ENCODE measurements around the gene FBXW2. TPM values are rescaled to one million over a fixed set of nuclear protein-coding genes. Genes with fewer than 3 reads are reported as not detected.

FBXW2 gene
- total RNA-seq, 1 experiment from 2014 or later = 62.1 TPM

- no peak overlapping the region for H3K4ac ChIP-seq (ENCODE audit: low read depth, low read length)
- no CpG with 5 or more reads among the region's 4 CpGs for WGBS (ENCODE audit: extremely low coverage, insufficient read length, low lambda C conversion rate)
- TF ChIP-seq CTCF (conservative IDR thresholded peaks at IDR 0.05) = no peak
- no peak overlapping the region for H3K9ac ChIP-seq (ENCODE audit: extremely low read depth, insufficient read length, low read length)
- no peaks in the 10 kb centered on the region for H3K36me3 Mint-ChIP-seq (ENCODE audit: insufficient read depth in 1 of 3, low read depth in 3 of 3)
- no peak for DNase-seq
- no peak overlapping the region for H2BK12ac ChIP-seq (ENCODE audit: insufficient read length, low read depth, low read length)
- H2BK15ac ChIP-seq (ENCODE audit: low read depth, low read length) = no peak overlapping the region
- H3K4me1 Mint-ChIP-seq = peaks cover 4 to 8% of the 10 kb centered on the region in 2 experiments; a peak in 3 of 4 replicates
- H4K91ac ChIP-seq (ENCODE audit: insufficient read length, low read depth, low read length) = no peak overlapping the region
- H3K23me2 ChIP-seq (ENCODE audit: insufficient read length, low read depth, low read length, poor library complexity, severe bottlenecking) = no peaks in the 10 kb centered on the region
- H3K79me1 ChIP-seq (ENCODE audit: insufficient read depth, low read depth, low read length, poor library complexity, severe bottlenecking) = no peaks in the 10 kb centered on the region
- H2BK5ac ChIP-seq (ENCODE audit: insufficient read length, low read length) = no peak overlapping the region
- no peaks in the 10 kb centered on the region for H3K9me3 ChIP-seq (ENCODE audit: control insufficient read depth, low read depth, low read length)
- peaks cover 12% of the 10 kb centered on the region; the same call in 1 of the 2 replicates for H3K27me3 Mint-ChIP-seq (ENCODE audit: low read depth)
- H4K8ac ChIP-seq (replicated peaks; ENCODE audit: insufficient read length, low read depth, low read length) = no peak overlapping the region
- H3K4me1 ChIP-seq (ENCODE audit: insufficient read depth, low read length) = no peaks in the 10 kb centered on the region
- H3K14ac ChIP-seq (ENCODE audit: insufficient read depth, low read length) = no peak overlapping the region
- H3K56ac ChIP-seq (ENCODE audit: insufficient read length, low read depth, low read length) = no peak overlapping the region
- no peak overlapping the region for H2AK5ac ChIP-seq (ENCODE audit: insufficient read length, low read length)
- no peak overlapping the region; a peak in 1 of 7 replicates for H3K27ac Mint-ChIP-seq
- no peak overlapping the region for H2BK20ac ChIP-seq (ENCODE audit: low read depth, low read length, poor library complexity, severe bottlenecking)
- H3K18ac ChIP-seq (ENCODE audit: insufficient read length, low read depth, low read length) = no peak overlapping the region
- no peak overlapping the region for H3K4me2 ChIP-seq (ENCODE audit: insufficient read depth, insufficient read length, low read length)
- H3K9me3 Mint-ChIP-seq = no peaks in the 10 kb centered on the region
- no peak overlapping the region for H3K4me3 Mint-ChIP-seq
- no peak overlapping the region for H3K23ac ChIP-seq (ENCODE audit: insufficient read length, low read depth, low read length)
- no peak overlapping the region for H3K27ac ChIP-seq (ENCODE audit: insufficient read length, low read depth, low read length)
- no peak overlapping the region for H2AFZ ChIP-seq (ENCODE audit: low read length)
- H4K20me1 ChIP-seq (ENCODE audit: control insufficient read depth, insufficient read depth, insufficient read length) = no peaks in the 10 kb centered on the region
- no peak overlapping the region for H2BK120ac ChIP-seq (ENCODE audit: low read depth, low read length, poor library complexity, severe bottlenecking)
- H3T11ph ChIP-seq (ENCODE audit: low read length) = no peak overlapping the region
- H3K79me2 ChIP-seq (ENCODE audit: insufficient read depth, low read length) = no peaks in the 10 kb centered on the region
- H3K27me3 ChIP-seq (ENCODE audit: insufficient read depth, low read length) = no peaks in the 10 kb centered on the region
- H4K5ac ChIP-seq (ENCODE audit: insufficient read length, low read depth, low read length) = no peak overlapping the region
These were observed 72.8 kb downstream of the FBXW2 start for GRCh38 chr9:120720404-120720803.

All from H9 (cell line).